Stimulated activated CD8-positive, alpha-beta memory T cell treated with anti-CD3 and anti-CD28 coated beads, Interleukin-15, amount 100 ng/mL, for 24 hours (primary cell): ENCODE results near the gene CACHD1.

ENCODE experiments used
- DNase-seq: peaks from one replicate; pipeline ENCODE4 v3.0.0-alpha.2; 2020; ENCODE audit warnings: low read depth

CACHD1 gene

DNA sequence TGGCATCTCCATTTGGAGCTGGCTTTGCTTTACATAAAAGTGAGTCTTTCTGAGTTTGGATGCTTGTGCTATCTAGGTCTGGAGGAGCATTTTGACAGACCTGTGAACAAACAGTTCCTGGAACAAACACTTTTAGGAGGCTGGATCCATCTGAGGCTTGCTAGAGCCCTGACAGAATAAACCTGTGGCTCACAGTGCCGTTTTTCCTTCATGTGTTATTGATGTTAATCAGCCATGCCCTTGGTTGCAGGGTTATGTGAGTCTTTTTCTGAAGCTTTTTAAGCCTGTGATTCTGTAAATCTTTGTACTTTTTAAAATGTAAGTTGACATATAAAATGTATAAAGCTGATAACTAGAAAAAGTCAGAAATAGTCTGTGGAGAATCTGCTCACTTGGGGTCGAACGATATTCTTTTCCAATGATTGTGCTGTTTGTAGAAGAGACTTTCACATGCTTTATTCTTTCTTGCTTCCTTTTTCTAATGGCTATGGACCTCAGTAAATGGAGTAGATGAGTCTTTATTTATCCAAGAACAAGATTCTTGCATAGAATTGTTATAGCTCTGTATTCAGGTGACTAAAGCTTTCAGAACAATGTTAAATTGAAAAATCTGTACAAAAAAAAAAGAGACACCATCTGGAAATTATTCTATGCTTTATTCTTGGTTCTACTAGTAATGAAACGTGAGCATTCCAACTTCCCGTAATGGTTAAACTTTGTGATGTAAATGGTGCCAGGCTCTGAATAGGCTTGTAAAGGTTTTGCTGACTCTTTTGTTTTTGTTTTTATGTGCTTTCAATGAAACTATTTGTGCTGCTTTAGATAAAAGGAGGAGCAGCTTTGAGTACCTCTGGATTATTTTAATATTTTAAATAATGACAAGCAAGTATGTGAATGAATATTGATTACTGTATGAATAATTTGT is 53.7 kb downstream of the CACHD1 start:
- DNase-seq = no peak

DNA sequence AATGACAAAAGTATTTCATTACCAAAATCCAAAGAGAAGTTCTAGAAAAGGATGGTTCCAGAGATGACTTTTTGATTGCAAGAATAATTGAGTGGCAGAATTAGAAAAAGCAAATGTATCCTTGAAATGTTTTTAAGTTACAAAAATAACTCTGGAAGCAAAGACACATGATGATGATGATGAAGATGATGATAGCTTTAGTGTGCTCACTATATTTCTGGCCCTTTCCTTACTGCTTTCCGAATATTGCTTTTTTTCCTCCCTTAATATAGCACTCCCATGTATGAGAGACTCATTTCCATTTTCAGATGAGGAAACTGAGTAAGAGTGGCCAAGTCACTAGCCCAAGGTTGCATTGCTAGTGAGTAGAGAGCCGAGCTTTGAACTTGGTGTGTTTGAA is 54.7 kb downstream of the CACHD1 start:
- DNase-seq = no peak

DNA sequence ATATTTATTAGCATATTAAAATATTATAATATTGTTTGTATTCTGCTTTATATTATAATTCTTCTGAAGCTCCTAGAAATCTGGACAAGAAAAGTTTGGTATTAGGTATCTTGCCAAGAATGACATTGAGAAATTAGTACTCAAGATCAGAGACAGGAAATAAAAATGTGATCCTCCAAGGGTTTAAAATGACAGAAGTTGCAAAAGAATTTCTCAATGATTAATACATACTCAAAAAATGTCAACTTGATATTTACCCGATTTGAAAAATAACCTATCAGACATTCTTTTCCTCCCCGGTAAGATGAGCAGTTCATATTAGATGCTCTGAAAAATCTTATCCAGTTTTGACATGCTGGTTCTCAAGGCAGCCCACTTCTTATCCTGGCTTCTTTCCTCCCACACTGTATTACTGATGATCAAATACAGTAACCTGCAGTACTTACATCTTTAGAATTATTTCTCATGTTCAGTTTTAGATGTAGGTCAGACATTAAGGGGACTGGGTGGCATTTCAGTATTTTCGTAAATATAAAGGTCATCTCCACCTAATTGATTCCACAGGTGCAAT is 55.3 kb downstream of the CACHD1 start:
- DNase-seq = no peak

DNA sequence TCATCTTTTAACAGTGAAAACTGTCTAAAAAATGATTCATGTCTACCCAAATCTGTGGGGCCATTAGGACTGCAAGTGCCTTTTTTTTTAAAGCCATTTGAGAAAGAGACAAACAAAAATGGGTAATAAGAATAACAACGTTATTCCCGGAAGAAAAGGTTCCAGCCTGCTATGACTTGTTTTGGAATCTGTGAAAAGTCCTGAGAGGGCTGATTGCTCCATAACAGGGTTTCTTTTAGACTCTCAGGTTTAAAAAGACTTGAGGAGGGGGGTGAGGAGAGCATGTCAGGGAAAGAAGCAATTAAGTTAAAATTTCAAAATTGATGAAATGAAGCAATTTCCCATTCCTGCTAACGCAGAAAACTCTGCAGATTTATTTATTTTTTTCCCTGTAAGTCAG is 56.4 kb downstream of the CACHD1 start:
- DNase-seq = no peak

DNA sequence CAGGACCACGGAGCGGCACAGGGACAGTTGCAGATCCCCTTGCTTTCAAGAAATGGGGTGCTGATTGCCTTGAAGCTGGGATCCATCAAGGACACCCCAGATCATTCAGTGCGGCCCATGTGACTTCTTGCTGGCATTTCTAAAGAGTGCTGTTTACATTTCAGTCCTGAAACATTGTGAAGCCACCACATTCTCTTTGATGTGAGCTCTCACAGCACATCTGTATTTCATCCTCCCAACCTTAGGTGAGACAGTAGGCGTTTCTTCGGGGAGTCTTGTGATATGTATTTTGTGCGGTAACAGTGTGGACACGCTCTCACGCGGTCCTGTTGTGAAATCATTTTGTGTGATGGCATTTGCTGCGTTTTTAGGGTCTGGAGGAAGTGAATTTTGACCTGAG is 57.2 kb downstream of the CACHD1 start:
- no peak for DNase-seq

DNA sequence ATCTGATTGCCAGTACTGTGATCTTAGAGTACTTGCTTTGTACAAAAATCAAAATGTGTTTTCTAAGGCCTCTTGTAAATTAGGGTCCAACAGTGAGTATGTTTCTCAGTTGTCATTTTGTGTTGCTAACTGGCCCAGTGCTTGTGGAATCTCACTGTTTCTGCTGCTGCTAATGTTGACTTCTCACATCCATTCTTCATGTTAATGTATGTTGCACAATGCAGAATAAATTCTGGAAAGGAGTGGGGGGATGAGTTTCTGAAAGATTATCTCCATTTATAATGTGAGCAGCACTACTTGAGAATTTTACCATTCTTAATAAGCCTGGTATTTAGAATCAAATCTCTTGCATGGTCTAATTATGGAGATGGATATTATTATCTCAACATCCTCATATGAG is 57.9 kb downstream of the CACHD1 start:
- no peak for DNase-seq

DNA sequence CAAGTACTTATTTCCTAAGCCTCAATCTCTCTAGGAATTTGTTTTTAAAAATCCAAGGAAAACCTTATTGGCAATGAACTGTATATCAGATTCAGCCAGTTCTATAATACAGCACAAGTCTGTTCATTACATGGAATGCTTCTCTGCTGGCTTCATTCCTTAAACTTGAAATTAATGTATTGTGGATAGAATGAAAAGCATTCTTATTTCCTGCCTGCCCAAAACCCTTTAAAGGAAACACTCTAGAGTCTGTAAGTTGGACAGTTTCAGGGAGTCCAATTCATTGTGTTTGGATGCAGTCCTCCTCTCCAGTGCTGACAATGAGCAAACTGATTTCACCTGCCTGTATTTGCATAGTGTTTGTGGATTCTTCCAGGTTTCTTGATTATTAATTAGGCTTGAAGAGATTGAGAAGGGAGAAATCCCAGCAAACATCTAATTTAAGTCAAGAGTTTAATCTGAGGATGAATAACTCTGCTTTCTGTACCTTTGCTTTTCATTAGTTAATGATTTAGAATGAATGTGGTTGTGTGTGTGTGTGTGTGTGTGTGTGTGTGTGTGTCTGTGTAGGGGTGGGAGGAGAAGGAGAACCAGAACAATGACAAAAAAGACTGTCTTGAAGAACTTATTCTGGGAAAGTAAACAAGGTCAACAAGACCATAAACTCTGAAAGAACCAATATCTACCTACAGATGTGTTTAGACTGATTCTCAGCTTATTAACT is 61.2 kb downstream of the CACHD1 start:
- DNase-seq = no peak

DNA sequence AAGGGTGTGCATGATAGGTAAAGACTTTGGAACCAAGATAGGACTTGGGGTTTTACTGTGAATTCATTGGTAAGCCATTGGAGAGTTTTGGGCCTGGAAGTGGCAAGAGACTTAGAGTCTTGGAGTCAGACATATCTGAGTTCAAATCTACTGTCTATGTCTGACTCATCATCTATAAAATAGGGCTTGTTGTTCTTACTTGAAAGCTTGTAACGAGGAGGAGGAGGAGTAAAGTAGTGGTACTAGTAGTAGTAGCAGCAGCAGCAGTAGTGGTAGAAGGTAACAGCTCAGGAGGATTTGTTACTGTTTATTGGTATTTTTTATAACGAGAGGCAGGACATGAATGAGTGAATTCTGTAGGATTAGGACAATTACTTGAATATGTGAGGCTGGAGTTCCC is 62.7 kb downstream of the CACHD1 start:
- no peak for DNase-seq

DNA sequence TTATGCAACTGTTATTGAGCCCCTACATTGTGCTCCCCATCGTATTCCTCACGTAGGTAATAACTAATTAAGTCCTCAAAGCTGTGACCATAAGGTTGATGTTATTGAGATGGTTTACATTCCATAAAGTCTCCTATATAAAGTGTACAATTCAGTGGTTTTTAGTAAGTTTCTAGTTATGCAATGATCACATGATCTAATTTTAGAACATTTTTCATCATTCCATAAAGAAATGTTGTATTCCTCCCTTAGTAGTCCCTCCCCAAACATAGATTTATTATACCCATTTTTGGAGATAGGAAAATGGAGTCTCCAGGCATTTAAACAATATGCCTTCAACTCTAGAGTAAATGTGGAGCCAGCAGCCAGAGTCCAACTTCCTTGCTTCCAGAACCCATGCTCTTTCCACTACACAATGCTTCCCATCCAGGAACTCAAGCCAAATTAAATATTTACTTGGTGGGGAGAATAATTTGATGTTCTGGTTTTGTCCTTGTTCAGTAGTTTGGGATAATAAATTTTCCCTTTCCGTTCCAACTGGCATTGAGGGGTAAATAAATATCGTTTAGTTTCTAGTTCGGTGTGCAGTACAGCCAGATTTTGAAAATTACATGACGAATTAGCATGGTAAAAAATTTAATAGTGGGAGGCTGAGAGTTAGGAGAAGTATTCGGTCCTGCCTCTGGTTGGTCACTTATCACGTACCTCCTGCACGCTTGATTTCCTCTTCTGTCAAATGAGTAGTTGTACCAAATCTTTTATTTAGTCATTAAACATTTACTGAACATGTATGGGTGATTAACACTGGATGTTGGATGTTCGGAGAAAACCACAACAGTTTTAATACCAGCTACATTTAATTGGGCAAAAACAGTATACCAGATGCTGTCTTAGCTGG is 66.3 kb downstream of the CACHD1 start:
- DNase-seq = no peak

DNA sequence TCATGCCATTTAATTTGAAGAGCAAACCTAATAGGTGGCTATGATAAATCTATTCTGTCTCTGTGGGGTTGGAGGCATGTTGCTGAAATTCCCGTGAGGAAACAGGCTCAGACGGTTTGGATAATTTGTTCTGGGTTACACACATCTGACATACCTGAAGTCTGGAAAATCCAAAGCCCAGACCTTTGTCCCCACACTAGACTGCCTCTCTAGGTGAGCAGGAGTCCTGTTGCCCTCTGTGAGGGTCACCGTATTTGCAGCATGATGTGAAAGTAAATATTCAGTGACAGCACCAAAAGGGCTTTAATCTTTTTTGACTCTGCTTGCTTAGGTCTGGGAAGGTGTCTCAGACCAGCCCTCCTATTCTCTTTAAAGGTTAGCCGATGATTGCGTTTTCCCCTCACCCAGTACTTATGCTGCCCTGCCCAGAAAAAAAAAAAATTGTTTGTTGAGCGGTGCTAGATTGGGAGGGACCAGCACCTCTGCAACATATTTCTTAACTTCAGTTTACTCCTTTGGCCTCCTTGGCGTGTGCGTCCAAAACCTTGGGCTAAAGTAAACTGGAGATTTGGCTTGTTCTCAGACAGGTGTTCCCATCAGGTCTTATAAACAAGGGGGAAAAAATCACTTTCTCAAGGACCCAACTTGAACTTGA is 67.0 kb downstream of the CACHD1 start:
- DNase-seq = no peak

DNA sequence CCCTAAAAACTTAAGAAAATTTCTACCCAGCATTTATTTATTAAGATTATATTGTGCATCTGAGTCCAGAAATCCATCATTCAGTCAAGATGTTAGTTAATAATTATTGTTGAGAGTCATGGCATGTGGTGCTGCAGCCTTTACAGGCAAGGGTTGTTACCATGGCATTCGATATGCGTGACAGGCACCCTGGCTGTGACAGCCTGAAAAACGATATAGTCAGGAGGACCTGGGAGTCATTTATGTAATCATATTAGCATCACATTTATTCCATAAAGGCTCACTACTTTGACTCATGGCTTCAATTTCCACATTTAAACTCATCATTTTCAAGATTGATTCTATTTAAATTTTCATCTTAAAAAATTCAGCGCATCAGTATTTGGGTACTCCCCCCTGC is 68.0 kb downstream of the CACHD1 start:
- no peak for DNase-seq

DNA sequence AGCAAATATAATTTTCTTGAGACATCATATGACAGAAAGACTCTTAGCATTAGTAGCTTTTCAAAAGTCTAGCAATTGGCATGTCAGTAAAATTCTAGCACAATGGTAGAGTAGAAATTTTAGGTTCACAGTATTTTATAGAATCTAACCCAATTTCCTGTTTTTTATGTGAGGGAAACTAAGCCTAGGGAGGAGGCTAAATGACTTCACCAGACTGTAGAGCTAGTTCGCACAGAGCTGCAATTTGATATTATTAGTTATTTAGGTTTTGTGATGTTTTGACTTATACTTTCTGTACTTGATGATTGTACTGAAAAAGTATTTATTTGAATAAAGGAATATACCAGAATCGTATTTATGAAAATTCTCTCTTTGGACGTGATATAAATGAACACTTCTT is 68.5 kb downstream of the CACHD1 start:
- DNase-seq = no peak

DNA sequence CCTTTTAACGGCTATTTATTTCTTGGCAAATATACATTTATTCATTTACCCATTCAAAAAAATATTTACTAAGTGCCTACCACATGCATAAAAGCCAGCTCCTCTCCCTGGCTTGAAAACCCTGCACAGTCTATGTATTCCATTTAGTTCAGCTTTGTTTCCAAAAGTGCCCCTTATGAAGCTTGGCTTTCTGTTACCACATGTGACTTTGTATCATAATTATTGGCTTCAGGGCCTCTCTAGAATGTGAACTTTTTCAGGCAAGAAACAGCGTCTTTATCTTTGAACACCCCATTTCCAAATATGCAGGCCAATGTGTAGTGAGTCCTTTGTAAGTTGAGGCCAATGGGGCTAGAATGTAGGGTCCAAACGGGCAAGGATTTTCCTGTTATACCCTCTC is 69.4 kb downstream of the CACHD1 start:
- no peak for DNase-seq

DNA sequence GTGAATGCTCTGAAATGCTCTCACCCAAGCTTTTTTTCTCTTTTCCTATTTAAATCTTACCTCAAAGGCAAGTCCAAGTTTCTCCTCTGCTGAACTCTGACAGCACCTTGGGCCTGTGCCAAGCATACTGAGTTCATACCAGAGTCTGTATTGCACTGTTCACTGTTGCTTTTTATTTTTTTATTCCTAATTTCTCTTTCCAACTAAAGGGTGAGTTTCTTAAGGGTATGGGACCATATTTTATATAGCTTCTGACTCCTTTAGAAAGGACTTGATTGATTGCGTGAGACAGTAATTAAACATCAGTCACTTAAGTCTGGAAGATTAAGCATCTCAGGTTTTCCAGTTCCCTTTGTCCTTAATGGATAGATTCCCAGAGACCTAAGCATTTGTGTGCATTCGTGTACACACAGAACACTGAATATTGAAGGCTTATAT is 69.9 kb downstream of the CACHD1 start:
- DNase-seq = no peak

DNA sequence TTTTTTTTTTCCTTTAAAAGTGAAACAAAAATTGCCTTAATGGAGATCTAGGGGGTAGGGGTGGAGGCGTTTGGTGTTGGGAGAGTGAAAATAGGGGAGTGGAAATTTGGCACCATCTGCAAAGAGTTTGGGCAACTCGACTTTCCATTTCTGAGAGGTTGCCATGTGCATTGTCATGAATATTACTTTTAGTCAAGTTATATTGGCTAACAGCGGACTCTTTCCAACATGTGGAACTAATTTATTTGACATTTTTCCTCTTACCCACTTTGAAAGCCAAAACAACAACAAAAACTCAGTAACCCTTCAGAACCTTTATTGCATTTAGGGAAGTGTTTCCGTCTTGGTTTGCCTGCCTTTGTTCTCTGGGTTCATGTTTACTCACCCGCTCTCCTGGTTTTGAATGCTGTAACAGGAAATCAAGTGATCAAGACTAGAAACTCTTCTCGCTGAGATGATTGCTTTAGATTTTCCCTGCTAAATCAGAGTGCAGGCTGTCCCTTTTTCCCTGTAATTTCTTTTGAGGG is 70.4 kb downstream of the CACHD1 start:
- DNase-seq = no peak

DNA sequence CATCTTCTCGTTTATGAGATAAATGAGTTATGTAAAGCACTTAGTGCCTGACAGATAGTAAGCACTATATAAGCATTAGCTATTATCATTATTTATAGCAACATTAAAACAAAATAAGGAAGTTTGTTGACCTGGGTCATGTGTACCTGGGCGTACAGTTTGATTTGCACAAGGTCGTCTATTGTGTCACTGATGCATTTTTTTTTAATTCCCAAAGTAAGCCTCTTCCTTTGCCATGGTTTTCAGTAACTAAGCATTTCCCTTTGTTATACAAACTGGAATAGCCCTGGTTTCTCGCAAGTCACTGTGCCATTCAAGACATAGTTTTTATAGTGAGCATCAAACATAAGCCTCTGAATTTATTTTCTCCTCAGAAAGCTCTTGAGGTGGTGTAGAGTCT is 72.2 kb downstream of the CACHD1 start:
- no peak for DNase-seq

DNA sequence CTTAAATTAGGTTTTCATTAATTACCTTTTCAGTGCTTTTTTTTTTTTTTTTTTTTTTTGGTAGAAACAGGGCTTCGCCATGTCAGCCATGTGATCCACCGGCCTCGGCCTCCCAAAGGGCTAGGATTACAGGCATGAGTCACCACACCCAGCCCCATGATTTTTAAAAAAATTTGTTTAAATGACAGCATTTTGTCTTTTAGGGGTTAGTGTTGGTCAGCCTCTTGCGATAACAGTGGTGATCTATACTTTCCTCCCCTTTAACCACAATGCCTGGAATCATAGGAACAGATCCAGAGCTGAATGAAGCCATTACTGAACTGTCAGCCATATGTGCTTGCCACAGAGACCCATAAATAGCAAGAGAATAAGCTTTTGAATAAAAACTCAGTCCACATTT is 73.9 kb downstream of the CACHD1 start:
- DNase-seq = no peak

DNA sequence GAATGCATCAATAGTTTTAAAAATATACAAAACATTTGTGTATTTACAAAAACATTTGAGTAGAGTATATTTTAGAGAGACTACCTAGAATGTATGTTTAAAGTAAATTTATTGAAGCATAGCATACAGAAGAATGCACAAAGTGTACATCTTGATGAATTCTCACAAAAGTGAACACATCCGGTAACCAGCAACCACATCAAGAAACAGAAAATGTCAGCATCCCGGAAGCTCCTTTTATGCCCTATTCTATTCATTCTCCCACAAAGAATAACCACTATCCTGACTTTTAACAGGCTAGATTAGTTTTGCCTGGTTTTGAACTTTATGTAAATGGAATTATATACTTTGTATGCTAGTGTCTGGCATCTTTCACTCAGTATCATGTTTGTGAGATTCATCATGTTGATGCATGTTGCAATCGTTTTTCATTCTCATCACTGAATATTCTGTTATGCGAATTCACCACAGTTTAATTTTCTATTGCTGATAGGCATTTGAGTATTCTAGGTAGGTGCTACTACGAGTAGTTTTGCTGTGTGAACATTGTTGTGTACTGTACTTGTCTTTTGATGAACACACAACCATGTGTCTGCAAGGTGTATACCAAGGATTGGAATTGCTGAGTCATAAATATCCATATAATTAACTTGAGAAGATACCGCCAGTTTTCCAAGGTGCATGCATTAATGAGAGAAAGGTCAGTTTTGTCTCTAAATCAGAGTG is 75.4 kb downstream of the CACHD1 start:
- no peak for DNase-seq

DNA sequence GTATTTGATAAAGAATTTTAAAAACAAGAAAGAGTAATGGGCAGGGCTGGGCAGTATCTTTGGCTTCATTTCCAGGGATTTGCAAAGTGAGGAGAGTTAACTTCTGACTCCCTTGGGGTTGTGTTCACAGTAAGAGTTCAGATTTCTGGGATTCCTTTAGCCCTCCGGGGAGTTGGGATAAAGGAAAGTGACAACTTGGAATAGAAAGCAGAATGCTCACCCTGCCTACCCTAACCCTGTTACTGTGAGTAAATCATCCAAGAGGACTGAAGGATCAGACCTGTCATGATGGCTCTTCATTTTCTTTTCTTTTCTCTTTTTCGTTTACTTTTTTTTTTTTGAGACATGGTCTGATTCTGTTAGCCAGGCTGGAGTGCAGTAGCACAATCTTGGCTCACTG is 76.1 kb downstream of the CACHD1 start:
- no peak for DNase-seq

DNA sequence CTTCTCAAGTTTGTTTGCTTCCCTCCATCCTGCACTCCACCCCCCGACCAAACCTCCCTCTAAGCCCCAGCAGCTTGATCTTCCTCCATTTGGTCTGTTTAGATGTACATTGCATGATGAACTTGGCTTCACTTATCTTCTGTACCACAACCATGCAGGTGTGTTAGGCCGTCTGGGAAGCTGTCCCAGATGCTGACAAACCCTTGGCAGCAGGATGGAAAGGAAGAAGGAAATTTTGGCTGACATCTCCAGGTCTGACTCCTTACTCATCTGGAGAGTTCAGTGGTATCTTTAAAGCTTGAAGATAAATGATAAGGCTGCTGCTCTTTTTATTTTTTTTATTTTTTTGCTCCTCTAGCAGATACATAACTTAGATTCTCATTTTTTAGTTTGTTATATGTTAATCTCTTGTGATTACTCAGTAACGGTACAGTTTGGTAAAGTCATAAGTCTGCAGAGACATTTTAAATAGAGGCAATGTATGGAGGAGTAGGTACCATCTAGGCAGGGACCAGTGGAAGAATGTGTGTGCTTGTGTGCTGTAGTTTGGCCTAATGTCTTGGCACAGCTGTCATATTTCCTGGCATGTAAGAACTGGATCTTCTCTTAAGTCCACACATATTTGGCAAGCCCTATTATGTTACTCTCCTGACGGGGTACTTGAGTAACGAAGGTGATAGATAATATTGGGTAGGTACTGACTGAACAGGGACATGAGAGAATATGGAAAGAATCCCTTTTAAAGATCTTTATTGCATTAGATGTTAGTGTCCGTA is 79.7 kb downstream of the CACHD1 start:
- no peak for DNase-seq
